Measurements from ENCODE around the gene CERS1. TPM values are rescaled to one million over a fixed set of nuclear protein-coding genes. Genes with fewer than 3 reads are reported as not detected.

CERS1 gene
- total and polyA plus RNA-seq, 2 donors (not counting 3 experiments of a cell fraction or from before 2014, with no cell fraction given), result 4.0 to 8.5 TPM

DNA sequence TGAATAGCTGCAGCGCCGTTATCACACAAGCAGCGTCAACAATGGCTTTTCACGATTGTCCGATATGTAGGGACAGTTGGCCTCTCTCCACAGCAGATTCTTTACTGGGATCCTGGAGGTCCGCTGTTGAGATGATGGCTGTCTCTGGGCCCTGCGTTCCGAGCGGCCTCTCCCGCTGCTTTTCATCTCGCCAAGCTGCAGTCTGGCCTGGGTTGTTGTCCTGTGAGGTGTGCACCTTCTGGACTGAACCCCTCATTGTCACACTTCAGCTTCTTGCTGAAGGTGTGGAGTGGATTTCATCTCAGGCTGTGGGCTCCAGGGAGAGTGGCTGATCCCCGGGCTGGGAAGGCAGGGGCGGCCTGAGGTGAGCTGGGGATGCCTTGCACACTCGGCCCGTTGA, 54.6 kb downstream of the CERS1 start:
- CTCF ChIA-PET, result interaction anchor here (1.0 to 5.7 kb wide), 2 partner anchors 6 to 247 kb away, joined by 3 to 53 read pairs; no protein-coding TSS in a partner anchor
- Histone ChIP-seq H3K9me1 (replicated peaks; ENCODE audit: control insufficient read depth, extremely low read depth, insufficient read depth, low read length) (no peaks in the 10 kb centered on the region), H3K9me3 (replicated peaks; ENCODE audit: control insufficient read depth, insufficient read depth, low read length) (no peaks in the 10 kb centered on the region), H3K4me1 (ENCODE audit: control insufficient read depth, extremely low read depth, insufficient read depth, low read length) (peaks cover 15% of the 10 kb centered on the region), H3K36me3 (ENCODE audit: control insufficient read depth in 2 of 2, extremely low read depth in 1 of 2, insufficient read depth in 2 of 2, low read length in 2 of 2) (peaks cover 0 to 5% of the 10 kb centered on the region in 2 experiments), H3K4me3 (replicated peaks in 1 of 3; ENCODE audit: insufficient read depth in 1 of 3, low read depth in 1 of 3, low read length in 3 of 3) (no peak overlapping the region), H2AFZ (ENCODE audit: low read depth, low read length) (no peak overlapping the region), H3K4me2 (ENCODE audit: insufficient read depth, low read length) (no peak overlapping the region), H3K79me2 (ENCODE audit: control insufficient read depth, insufficient read depth, low read length) (peaks cover 98% of the 10 kb centered on the region), H3K9ac (replicated peaks; ENCODE audit: extremely low read depth, insufficient read depth, low read length) (no peak overlapping the region), H4K20me1 (replicated peaks; ENCODE audit: control insufficient read depth, extremely low read depth, insufficient read depth, low read length) (peaks cover 7% of the 10 kb centered on the region), H3K27me3 (ENCODE audit: control insufficient read depth in 2 of 2, insufficient read depth in 2 of 2, low read length in 2 of 2) (no peaks in the 10 kb centered on the region), H3K27ac (ENCODE audit: insufficient read depth, low read depth, low read length) (no peak overlapping the region)
- POLR2A ChIA-PET, result no interaction called here
- DNase-seq (ENCODE audit: low read depth, low spot score) (no peak), FAIRE-seq (no peak)
- intact Hi-C loops (cut with micrococcal nuclease) (no loop called here), dilution Hi-C loops (cut with MboI; ENCODE audit: extremely low pct_ligation_motif_present, low sequenced_read_pairs) (no loop called here)
- TF ChIP-seq POLR2AphosphoS5 (IDR thresholded peaks at IDR 0.05; ENCODE audit: insufficient read depth, low read depth, low read length) (no peak), MYC (IDR thresholded peaks at IDR 0.05; ENCODE audit: low read depth, low read length) (no peak), FOS (IDR thresholded peaks at IDR 0.05; ENCODE audit: borderline replicate concordance, insufficient read depth, low read length) (no peak), JUN (IDR thresholded peaks at IDR 0.05; ENCODE audit: borderline replicate concordance, insufficient read depth, insufficient read length, low read depth) (no peak), POLR2A (IDR thresholded peaks at IDR 0.05; ENCODE audit: low read depth, low read length) (no peak), EZH2 (IDR thresholded peaks at IDR 0.05; ENCODE audit: borderline replicate concordance, low read depth, low read length, severe bottlenecking) (no peak), GATA2 (IDR thresholded peaks at IDR 0.05; ENCODE audit: insufficient read depth, insufficient read length, low read depth, low read length) (no peak)
- TF ChIP-seq, protein P1, sequence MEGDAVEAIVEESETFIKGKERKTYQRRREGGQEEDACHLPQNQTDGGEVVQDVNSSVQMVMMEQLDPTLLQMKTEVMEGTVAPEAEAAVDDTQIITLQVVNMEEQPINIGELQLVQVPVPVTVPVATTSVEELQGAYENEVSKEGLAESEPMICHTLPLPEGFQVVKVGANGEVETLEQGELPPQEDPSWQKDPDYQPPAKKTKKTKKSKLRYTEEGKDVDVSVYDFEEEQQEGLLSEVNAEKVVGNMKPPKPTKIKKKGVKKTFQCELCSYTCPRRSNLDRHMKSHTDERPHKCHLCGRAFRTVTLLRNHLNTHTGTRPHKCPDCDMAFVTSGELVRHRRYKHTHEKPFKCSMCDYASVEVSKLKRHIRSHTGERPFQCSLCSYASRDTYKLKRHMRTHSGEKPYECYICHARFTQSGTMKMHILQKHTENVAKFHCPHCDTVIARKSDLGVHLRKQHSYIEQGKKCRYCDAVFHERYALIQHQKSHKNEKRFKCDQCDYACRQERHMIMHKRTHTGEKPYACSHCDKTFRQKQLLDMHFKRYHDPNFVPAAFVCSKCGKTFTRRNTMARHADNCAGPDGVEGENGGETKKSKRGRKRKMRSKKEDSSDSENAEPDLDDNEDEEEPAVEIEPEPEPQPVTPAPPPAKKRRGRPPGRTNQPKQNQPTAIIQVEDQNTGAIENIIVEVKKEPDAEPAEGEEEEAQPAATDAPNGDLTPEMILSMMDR (IDR thresholded peaks at IDR 0.05; ENCODE audit: extremely low read depth in 1 of 2, insufficient read depth in 1 of 2, low read depth in 1 of 2, low read length in 2 of 2), result no peak
- TF ChIP-seq, protein P2, sequence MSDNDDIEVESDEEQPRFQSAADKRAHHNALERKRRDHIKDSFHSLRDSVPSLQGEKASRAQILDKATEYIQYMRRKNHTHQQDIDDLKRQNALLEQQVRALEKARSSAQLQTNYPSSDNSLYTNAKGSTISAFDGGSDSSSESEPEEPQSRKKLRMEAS (IDR thresholded peaks at IDR 0.05; ENCODE audit: insufficient read depth, insufficient read length), result no peak
- no TSS peak for BruUV-seq (replicated peaks)

Measured in endothelial cell of umbilical vein (primary cell).